GM12878 (cell line): ENCODE measurements around the gene SERPINE3. TPM values are rescaled to one million over a fixed set of nuclear protein-coding genes. Genes with fewer than 3 reads are reported as not detected.

ENCODE experiments used
- ATAC-seq: fragments of 200-7000 bp; cut with Tn5 transposase; 3 replicates; pipeline ENCODE4 v1.9.1; 2020; ENCODE audit warnings: mild to moderate bottlenecking, moderate library complexity
- BruUV-seq: library from RNA; stranded (reverse); fragments of 400-500 nt; replicated peaks from 2 replicates; lab custom pipeline; 2021; lab: Mats Ljungman, UMichigan
- CTCF ChIA-PET: fragments of 300-600 bp; sonication (Branson Sonifier 250); formaldehyde crosslinking; extraction: SDS; loops from one replicate; lab custom pipeline; 2021; ENCODE audit warnings: inconsistent platforms; lab: Yijun Ruan, JAX
- POLR2A ChIA-PET: fragments of 350-600 bp; formaldehyde crosslinking; extraction: SDS; loops from one replicate; lab custom pipeline; 2021; ENCODE audit warnings: inconsistent platforms; lab: Charles Lee
- RAD21 ChIA-PET: fragments of 300-600 bp; sonication (Branson Sonifier 250); formaldehyde crosslinking; loops from one replicate; lab custom pipeline; 2023; ENCODE audit warnings: antibody characterized with exemption; ENCODE audit not compliant: unreplicated experiment; lab: Charles Lee
- SMC1A ChIA-PET: fragments of 300-600 bp; sonication (Branson Sonifier 250); formaldehyde crosslinking; loops from one replicate; lab custom pipeline; 2023; ENCODE audit not compliant: unreplicated experiment, uncharacterized antibody; lab: Charles Lee
- DNase-seq: peaks from one replicate; pipeline ENCODE4 v3.0.0-alpha.2; 2011; ENCODE audit warnings: low read depth, low spot score
- FAIRE-seq: peaks from 3 replicates; lab custom pipeline; 2011; peaks lifted over from hg19 to GRCh38; lab: Jason Lieb, UNC
- H2AFZ ChIP-seq: 2 replicates; pipeline ENCODE4 v1.6.0; 2011; ENCODE audit warnings: low read depth, low read length, control low read depth; ENCODE audit not compliant: control insufficient read depth
- H3K27ac ChIP-seq: 2 replicates; pipeline ENCODE4 v1.5.1; 2011; ENCODE audit warnings: control low read depth; ENCODE audit not compliant: control insufficient read depth, insufficient read depth
- H3K27me3 ChIP-seq, 2 experiments: replicated peaks in 1 of 2; 2 replicates each; pipeline versions ENCODE4 v1.6.0 to v1.6.1; 2011; ENCODE audit warnings: low read length in 1 of 2; ENCODE audit not compliant: control insufficient read depth in 2 of 2, insufficient read depth in 2 of 2
- H3K36me3 ChIP-seq, 2 experiments: 2 replicates each; pipeline ENCODE4 v1.5.1; 2011; ENCODE audit warnings: low read length in 1 of 2; ENCODE audit not compliant: control insufficient read depth in 2 of 2, insufficient read depth in 2 of 2
- H3K4me1 ChIP-seq: 2 replicates; pipeline ENCODE4 v1.6.1; 2011; ENCODE audit warnings: mild to moderate bottlenecking, low read length, moderate library complexity, mixed read lengths; ENCODE audit not compliant: control insufficient read depth, insufficient read depth
- H3K4me2 ChIP-seq: 2 replicates; pipeline ENCODE4 v1.6.0; 2011; ENCODE audit warnings: control low read depth; ENCODE audit not compliant: control insufficient read depth, insufficient read depth
- H3K4me3 ChIP-seq: fragments of 200-600 bp; sonication (generic); 2 replicates; pipeline ENCODE4 v1.5.1; 2016
- H3K79me2 ChIP-seq: 2 replicates; pipeline ENCODE4 v1.6.0; 2011; ENCODE audit warnings: low read length; ENCODE audit not compliant: control insufficient read depth, insufficient read depth
- H3K9ac ChIP-seq: 2 replicates; pipeline ENCODE4 v1.8.0; 2011; ENCODE audit warnings: low read length, control low read depth, mixed read lengths; ENCODE audit not compliant: control insufficient read depth, insufficient read depth
- H3K9me3 ChIP-seq: replicated peaks from 3 replicates; pipeline ENCODE4 v1.5.1; 2011; ENCODE audit warnings: mild to moderate bottlenecking, low read length; ENCODE audit not compliant: control insufficient read depth, insufficient read depth
- H4K20me1 ChIP-seq: 2 replicates; pipeline ENCODE4 v1.6.0; 2011; ENCODE audit not compliant: control insufficient read depth, insufficient read depth
- BMI1 ChIP-seq: fragments of 450-650 bp; IDR thresholded peaks from 2 replicates; pipeline ENCODE4 v1.6.1; 2016; ENCODE audit warnings: mild to moderate bottlenecking, moderate library complexity, borderline replicate concordance
- FOS ChIP-seq: IDR thresholded peaks from 3 replicates; pipeline ENCODE4 v1.6.1; 2011; ENCODE audit warnings: borderline replicate concordance; ENCODE audit not compliant: insufficient read length; ENCODE audit errors: extremely low read depth
- FOXM1 ChIP-seq: IDR thresholded peaks from 2 replicates; pipeline ENCODE4 v1.6.1; 2012; ENCODE audit warnings: low read depth, mild to moderate bottlenecking, inconsistent platforms, low read length, moderate library complexity
- HDAC6 ChIP-seq: fragments of 200-600 bp; sonication (generic); IDR thresholded peaks from one replicate; pipeline ENCODE4 v1.8.0; 2017; ENCODE audit warnings: antibody characterized with exemption; ENCODE audit not compliant: unreplicated experiment
- NR2C2 ChIP-seq: IDR thresholded peaks from 2 replicates; pipeline ENCODE4 v1.6.1; 2011; ENCODE audit warnings: borderline replicate concordance, low read depth; ENCODE audit not compliant: control insufficient read depth, insufficient read length
- SREBF1 ChIP-seq: IDR thresholded peaks from 2 replicates; pipeline ENCODE4 v1.6.1; 2012; ENCODE audit warnings: mild to moderate bottlenecking, low read length
- ZNF274 ChIP-seq: IDR thresholded peaks from one replicate; pipeline ENCODE4 v1.8.0; 2011; ENCODE audit not compliant: insufficient read length, insufficient read depth
- WGBS: methylation state at CpG from one replicate; pipeline ENCODE4 v1.1.6; 2016; ENCODE audit warnings: low lambda C conversion rate; ENCODE audit not compliant: insufficient replicate concordance, insufficient coverage; ENCODE audit errors: missing lambda C conversion rate; 5-methylcytosine and 5-hydroxymethylcytosine counted together
- in situ Hi-C: fragments of 300-500 bp; cut with MboI; formaldehyde crosslinking; loops from 9 replicates; pipeline ENCODE4 v1.14.3; 2018; ENCODE audit warnings: mixed read lengths
- intact Hi-C: fragments of 100-400 bp; cut with micrococcal nuclease; formaldehyde crosslinking; loops from one replicate; pipeline ENCODE4 v1.14.2; 2022; ENCODE audit not compliant: unreplicated experiment
- polyA plus RNA-seq, 11 experiments: library from polyadenylated mRNA; depleted of rRNA in 4 of 11; unstranded in 6 of 11; stranded (reverse) in 5 of 11; fragments of >200 nt; fragmentation: Nextera tagmentation in 4 of 11; fragmentation: Illumina TruSeq in 1 of 11; extraction: Ambion mirVana in 4 of 11; extraction: Trizol in 1 of 11; gene quantifications; 1 replicate in 1 of 11; 2 replicates in 10 of 11; pipeline versions ENCODE4 v1.2.1 to v1.2.3, GENCODE V29; 2011 to 2016; ENCODE audit warnings: inconsistent platforms in 2 of 11, missing spikeins in 2 of 11, low read depth in 1 of 11
- total RNA-seq, 4 experiments: library from RNA; depleted of rRNA in 3 of 4; stranded (reverse); fragments of >200 nt in 3 of 4; fragmentation: Illumina TruSeq in 1 of 4; extraction: Trizol in 1 of 4; gene quantifications; 2 replicates each; pipeline versions ENCODE4 v1.2.1 to v1.2.3, GENCODE V29; 2013 to 2021
- TF ChIP-seq, protein P1 (sequence below): fragments of 150-350 bp; IDR thresholded peaks from 2 replicates; pipeline ENCODE4 v1.6.1; 2014; ENCODE audit warnings: mild to moderate bottlenecking, low read depth, low read length
- TF ChIP-seq, protein P2 (sequence below): fragments of 450-650 bp; IDR thresholded peaks from 2 replicates; pipeline ENCODE4 v1.6.1; 2017; ENCODE audit warnings: mild to moderate bottlenecking
- TF ChIP-seq, protein P3 (sequence below): fragments of 150-350 bp; IDR thresholded peaks from 2 replicates; pipeline ENCODE4 v1.6.1; 2016; ENCODE audit warnings: low read depth, low read length

Gene SERPINE3
- total and polyA plus RNA-seq, 10 of the 15 experiments (the other 5 are each of a cell fraction or from before 2014, with no cell fraction given): 0.19 TPM; not detected in 9

DNA sequence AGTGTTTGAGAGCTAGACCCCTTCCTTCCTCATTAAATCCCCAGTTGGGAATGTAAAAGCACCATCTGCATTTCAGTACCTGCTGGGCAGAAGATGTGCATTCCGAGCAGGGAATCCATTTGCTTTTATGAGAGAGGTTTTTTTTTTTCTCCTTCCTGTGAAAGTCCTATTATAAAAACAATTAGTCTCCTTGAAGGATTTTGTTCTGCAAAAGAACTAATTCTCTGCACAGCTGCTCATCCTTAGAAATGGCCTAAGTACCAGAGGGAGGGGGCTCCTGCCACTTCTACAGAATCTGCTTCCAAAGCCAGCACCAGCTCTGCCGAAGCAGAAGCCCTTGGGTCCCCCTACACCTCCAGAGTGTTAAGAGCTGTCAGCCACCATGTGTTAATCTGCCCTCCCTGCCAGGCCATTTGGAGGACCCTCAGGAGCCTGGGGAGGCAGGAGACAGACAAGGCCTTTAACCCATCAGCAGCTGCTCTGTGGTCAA is 36.4 kb upstream of the SERPINE3 start:
- no peaks in the 10 kb centered on the region for H3K79me2 ChIP-seq
- FAIRE-seq: no peak
- DNase-seq: no peak
- no peaks in the 10 kb centered on the region for H4K20me1 ChIP-seq
- RAD21 ChIA-PET: no interaction called here
- no peaks in the 10 kb centered on the region for H3K9me3 ChIP-seq
- no TSS peak for BruUV-seq
- H3K27ac ChIP-seq: no peak overlapping the region
- no peaks in the 10 kb centered on the region for H3K36me3 ChIP-seq
- WGBS: 23% methylated on average over 2 of the region's 2 CpGs
- POLR2A ChIA-PET: interaction anchor here (0.5 kb wide), 1 partner anchor 296 kb away, joined by 4 read pairs; no protein-coding TSS in a partner anchor
- H3K4me2 ChIP-seq: no peak overlapping the region
- no peak for TF ChIP-seq FOXM1
- no peak for TF ChIP-seq ZNF274
- TF ChIP-seq FOS: no peak
- TF ChIP-seq, protein P1, sequence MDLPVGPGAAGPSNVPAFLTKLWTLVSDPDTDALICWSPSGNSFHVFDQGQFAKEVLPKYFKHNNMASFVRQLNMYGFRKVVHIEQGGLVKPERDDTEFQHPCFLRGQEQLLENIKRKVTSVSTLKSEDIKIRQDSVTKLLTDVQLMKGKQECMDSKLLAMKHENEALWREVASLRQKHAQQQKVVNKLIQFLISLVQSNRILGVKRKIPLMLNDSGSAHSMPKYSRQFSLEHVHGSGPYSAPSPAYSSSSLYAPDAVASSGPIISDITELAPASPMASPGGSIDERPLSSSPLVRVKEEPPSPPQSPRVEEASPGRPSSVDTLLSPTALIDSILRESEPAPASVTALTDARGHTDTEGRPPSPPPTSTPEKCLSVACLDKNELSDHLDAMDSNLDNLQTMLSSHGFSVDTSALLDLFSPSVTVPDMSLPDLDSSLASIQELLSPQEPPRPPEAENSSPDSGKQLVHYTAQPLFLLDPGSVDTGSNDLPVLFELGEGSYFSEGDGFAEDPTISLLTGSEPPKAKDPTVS: no peak
- in situ Hi-C loops (no loop called here), intact Hi-C loops (no loop called here)
- ATAC-seq: no peak
- H3K4me3 ChIP-seq: no peak overlapping the region
- no peaks in the 10 kb centered on the region for H3K4me1 ChIP-seq
- no peak overlapping the region for H2AFZ ChIP-seq
- CTCF ChIA-PET: interaction anchor here (1.0 to 2.6 kb wide), 2 partner anchors 16 to 178 kb away, joined by 3 to 16 read pairs; no protein-coding TSS in a partner anchor
- SMC1A ChIA-PET: interaction anchor here (1.3 kb wide), 1 partner anchor 17 kb away, joined by 4 read pairs; no protein-coding TSS in a partner anchor
- no peak overlapping the region for H3K9ac ChIP-seq
- no peaks in the 10 kb centered on the region for H3K27me3 ChIP-seq

DNA sequence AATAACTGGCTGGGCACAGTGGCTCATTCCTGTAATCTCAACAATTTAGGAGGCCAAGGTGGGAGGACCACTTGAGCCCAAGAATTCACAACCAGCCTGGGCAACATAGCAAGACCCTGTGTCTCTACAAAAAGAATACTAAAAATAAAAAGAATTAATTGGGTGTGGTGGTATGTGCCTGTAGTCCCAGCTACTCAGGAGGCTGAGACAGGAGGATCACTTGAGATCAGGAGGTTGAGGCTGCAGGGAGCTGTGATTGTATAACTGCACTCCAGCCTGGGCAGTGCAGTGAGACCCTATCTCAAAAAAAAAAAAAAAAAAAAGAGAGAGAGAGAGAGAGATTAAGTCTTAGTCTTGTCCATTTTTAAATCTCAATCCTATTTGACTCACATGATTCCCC is 35.6 kb upstream of the SERPINE3 start:
- ChIA-PET RAD21 (no interaction called here), CTCF (interaction anchor here (0.7 to 2.6 kb wide), 2 partner anchors 17 to 19 kb away, joined by 3 to 16 read pairs; no protein-coding TSS in a partner anchor), POLR2A (interaction anchor here (0.5 to 0.7 kb wide), 3 partner anchors 12 to 296 kb away, joined by 3 to 5 read pairs (median 4); no protein-coding TSS in a partner anchor), SMC1A (no interaction called here)
- Histone ChIP-seq H3K27me3 (no peaks in the 10 kb centered on the region), H3K9me3 (no peaks in the 10 kb centered on the region), H2AFZ (no peak overlapping the region), H3K79me2 (no peaks in the 10 kb centered on the region), H3K36me3 (no peaks in the 10 kb centered on the region), H3K4me2 (no peak overlapping the region), H3K4me3 (no peak overlapping the region), H3K27ac (no peak overlapping the region), H3K4me1 (no peaks in the 10 kb centered on the region), H3K9ac (no peak overlapping the region), H4K20me1 (no peaks in the 10 kb centered on the region)
- ATAC-seq (no peak), FAIRE-seq (no peak), DNase-seq (no peak)
- no TSS peak for BruUV-seq
- intact Hi-C loops: no loop called here
- in situ Hi-C loops: no loop called here
- TF ChIP-seq SREBF1 (no peak), NR2C2 (no peak), HDAC6 (no peak), BMI1 (no peak)
- TF ChIP-seq, protein P2, sequence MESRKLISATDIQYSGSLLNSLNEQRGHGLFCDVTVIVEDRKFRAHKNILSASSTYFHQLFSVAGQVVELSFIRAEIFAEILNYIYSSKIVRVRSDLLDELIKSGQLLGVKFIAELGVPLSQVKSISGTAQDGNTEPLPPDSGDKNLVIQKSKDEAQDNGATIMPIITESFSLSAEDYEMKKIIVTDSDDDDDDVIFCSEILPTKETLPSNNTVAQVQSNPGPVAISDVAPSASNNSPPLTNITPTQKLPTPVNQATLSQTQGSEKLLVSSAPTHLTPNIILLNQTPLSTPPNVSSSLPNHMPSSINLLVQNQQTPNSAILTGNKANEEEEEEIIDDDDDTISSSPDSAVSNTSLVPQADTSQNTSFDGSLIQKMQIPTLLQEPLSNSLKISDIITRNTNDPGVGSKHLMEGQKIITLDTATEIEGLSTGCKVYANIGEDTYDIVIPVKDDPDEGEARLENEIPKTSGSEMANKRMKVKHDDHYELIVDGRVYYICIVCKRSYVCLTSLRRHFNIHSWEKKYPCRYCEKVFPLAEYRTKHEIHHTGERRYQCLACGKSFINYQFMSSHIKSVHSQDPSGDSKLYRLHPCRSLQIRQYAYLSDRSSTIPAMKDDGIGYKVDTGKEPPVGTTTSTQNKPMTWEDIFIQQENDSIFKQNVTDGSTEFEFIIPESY: no peak
- TF ChIP-seq, protein P3, sequence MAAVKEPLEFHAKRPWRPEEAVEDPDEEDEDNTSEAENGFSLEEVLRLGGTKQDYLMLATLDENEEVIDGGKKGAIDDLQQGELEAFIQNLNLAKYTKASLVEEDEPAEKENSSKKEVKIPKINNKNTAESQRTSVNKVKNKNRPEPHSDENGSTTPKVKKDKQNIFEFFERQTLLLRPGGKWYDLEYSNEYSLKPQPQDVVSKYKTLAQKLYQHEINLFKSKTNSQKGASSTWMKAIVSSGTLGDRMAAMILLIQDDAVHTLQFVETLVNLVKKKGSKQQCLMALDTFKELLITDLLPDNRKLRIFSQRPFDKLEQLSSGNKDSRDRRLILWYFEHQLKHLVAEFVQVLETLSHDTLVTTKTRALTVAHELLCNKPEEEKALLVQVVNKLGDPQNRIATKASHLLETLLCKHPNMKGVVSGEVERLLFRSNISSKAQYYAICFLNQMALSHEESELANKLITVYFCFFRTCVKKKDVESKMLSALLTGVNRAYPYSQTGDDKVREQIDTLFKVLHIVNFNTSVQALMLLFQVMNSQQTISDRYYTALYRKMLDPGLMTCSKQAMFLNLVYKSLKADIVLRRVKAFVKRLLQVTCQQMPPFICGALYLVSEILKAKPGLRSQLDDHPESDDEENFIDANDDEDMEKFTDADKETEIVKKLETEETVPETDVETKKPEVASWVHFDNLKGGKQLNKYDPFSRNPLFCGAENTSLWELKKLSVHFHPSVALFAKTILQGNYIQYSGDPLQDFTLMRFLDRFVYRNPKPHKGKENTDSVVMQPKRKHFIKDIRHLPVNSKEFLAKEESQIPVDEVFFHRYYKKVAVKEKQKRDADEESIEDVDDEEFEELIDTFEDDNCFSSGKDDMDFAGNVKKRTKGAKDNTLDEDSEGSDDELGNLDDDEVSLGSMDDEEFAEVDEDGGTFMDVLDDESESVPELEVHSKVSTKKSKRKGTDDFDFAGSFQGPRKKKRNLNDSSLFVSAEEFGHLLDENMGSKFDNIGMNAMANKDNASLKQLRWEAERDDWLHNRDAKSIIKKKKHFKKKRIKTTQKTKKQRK: no peak
